K562 (cell line): ENCODE measurements around the gene SLC39A13. TPM values are rescaled to one million over a fixed set of nuclear protein-coding genes. Genes with fewer than 3 reads are reported as not detected.

Source experiments
- BCLAF1 ChIP-seq, 2 experiments: fragments of 450-650 bp in 1 of 2; IDR thresholded peaks; 2 replicates each; pipeline ENCODE4 v1.6.1; 2011 to 2017; ENCODE audit warnings: low read depth in 2 of 2, antibody characterized with exemption in 1 of 2, borderline replicate concordance in 1 of 2, low read length in 1 of 2, mild to moderate bottlenecking in 1 of 2, mixed read lengths in 1 of 2; ENCODE audit not compliant: control insufficient read depth in 1 of 2
- FOXJ2 ChIP-seq: fragments of 200-800 bp; sonication (Bioruptor generic); IDR thresholded peaks from 2 replicates; pipeline ENCODE4 v1.6.1; 2016; ENCODE audit warnings: missing genetic modification characterization, missing compliant biosample characterization
- MEF2D ChIP-seq: conservative IDR thresholded peaks from 2 replicates; pipeline ENCODE4 v1.6.1; 2016; ENCODE audit warnings: low read depth, missing genetic modification characterization, missing compliant biosample characterization
- NFIC ChIP-seq: fragments of 450-650 bp; IDR thresholded peaks from 2 replicates; pipeline ENCODE4 v1.6.1; 2017; ENCODE audit warnings: mild to moderate bottlenecking, inconsistent platforms
- TAL1 ChIP-seq: fragments of 450-650 bp; IDR thresholded peaks from 2 replicates; pipeline ENCODE4 v1.6.1; 2016; ENCODE audit warnings: mild to moderate bottlenecking
- polyA plus RNA-seq, 8 experiments: library from polyadenylated mRNA; depleted of rRNA in 4 of 8; stranded (reverse) in 5 of 8; unstranded in 3 of 8; fragments of >200 nt; fragmentation: Nextera tagmentation in 2 of 8; fragmentation: Illumina TruSeq in 1 of 8; extraction: Ambion mirVana in 2 of 8; extraction: Trizol in 1 of 8; gene quantifications; 2 replicates each; pipeline versions ENCODE4 v1.2.1 to v1.2.3, GENCODE V29; 2011 to 2014; ENCODE audit warnings: inconsistent platforms in 1 of 8, missing spikeins in 1 of 8
- total RNA-seq, 7 experiments: library from RNA; depleted of rRNA in 6 of 7; stranded (reverse); fragments of >200 nt in 6 of 7; fragmentation: Illumina TruSeq in 2 of 7; extraction: Trizol in 2 of 7; gene quantifications; 2 replicates each; pipeline versions ENCODE4 v1.2.1 to v1.2.3, GENCODE V29; 2011 to 2021; ENCODE audit warnings: low replicate concordance in 1 of 7
- TF ChIP-seq, protein P1 (sequence below): IDR thresholded peaks from 2 replicates; pipeline ENCODE4 v1.6.1; 2012; ENCODE audit warnings: low read depth, low read length, improper control_type of control experiment, borderline replicate concordance

The SLC39A13 gene
- total and polyA plus RNA-seq, 9 of the 15 experiments (the other 6 are each of a cell fraction or from before 2014, with no cell fraction given) = 0.17 to 15.9 (median 3.2) TPM

GRCh38 chr11:47415949-47416472 is 7.6 kb downstream of the SLC39A13 start (continued):
- no peak for TF ChIP-seq BCLAF1 (IDR thresholded peaks at IDR 0.05; ENCODE audit: borderline replicate concordance in 1 of 2, control insufficient read depth in 1 of 2, low read depth in 2 of 2, low read length in 1 of 2)
- peak; percentile 25; the same call in 1 of the 2 replicates for TF ChIP-seq NFIC
- no peak for TF ChIP-seq FOXJ2 (tag)
- TF ChIP-seq, protein P1, sequence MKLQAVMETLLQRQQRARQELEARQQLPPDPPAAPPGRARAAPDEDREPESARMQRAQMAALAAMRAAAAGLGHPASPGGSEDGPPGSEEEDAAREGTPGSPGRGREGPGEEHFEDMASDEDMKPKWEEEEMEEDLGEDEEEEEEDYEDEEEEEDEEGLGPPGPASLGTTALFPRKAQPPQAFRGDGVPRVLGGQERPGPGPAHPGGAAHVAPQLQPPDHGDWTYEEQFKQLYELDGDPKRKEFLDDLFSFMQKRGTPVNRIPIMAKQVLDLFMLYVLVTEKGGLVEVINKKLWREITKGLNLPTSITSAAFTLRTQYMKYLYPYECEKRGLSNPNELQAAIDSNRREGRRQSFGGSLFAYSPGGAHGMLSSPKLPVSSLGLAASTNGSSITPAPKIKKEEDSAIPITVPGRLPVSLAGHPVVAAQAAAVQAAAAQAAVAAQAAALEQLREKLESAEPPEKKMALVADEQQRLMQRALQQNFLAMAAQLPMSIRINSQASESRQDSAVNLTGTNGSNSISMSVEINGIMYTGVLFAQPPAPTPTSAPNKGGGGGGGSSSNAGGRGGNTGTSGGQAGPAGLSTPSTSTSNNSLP = no peak
- no peak for TF ChIP-seq MEF2D (tag)
- TF ChIP-seq TAL1 = no peak
- TF ChIP-seq, all 486 proteins: peak for 9
